HG02870 (cell line): ENCODE data around the gene STX18.

ENCODE experiments used
- ATAC-seq: cut with Tn5 transposase; IDR thresholded peaks from one replicate; pipeline ENCODE4 v1.9.1; 2021; ENCODE audit warnings: mild to moderate bottlenecking, moderate library complexity; ENCODE audit not compliant: unreplicated experiment

STX18 gene

GRCh38 chr4:4443821-4444220 is 98.0 kb downstream of the STX18 start:
- ATAC-seq: no peak

GRCh38 chr4:4440333-4441061 is 101.4 kb downstream of the STX18 start:
- ATAC-seq: no peak

GRCh38 chr4:4439782-4440181 is 102.1 kb downstream of the STX18 start:
- no peak for ATAC-seq

DNA sequence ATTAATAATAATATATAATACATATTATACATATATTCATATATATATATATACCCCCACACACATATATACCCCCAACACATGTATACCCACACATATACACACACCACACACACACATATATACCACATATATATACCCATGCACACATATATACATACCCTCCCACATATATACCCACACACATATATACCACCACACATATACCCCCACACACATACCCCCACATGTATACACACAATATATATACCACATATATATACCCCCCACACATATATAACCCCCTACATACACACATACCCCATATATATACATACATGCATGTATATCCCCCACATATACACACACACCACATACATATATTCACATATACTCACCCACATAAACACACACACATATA is 103.0 kb downstream of the STX18 start:
- ATAC-seq: no peak

- ATAC-seq: no peak
These were observed 103.9 kb downstream of the STX18 start for GRCh38 chr4:4437798-4438470.

- ATAC-seq: no peak
These were observed 105.5 kb downstream of the STX18 start for GRCh38 chr4:4436244-4436823.

DNA sequence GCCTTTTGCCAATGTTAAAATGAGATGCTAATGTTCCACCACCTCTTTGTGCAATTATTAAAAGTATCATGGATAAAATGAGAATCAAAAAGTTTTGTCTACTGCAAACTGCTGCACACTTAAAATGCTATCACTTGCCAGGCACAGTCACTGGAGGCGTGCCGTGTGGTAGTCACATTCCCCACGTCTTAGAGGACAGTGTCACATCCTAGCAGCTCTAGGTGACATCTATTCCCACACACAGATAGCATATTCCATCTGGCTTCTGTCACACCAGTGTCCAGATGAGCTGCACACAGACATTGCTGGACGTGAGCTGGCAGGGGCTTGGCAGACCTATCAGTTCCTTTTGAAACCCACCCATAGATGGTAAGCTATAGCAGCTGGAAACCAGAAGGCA is 107.9 kb downstream of the STX18 start:
- no peak for ATAC-seq

DNA sequence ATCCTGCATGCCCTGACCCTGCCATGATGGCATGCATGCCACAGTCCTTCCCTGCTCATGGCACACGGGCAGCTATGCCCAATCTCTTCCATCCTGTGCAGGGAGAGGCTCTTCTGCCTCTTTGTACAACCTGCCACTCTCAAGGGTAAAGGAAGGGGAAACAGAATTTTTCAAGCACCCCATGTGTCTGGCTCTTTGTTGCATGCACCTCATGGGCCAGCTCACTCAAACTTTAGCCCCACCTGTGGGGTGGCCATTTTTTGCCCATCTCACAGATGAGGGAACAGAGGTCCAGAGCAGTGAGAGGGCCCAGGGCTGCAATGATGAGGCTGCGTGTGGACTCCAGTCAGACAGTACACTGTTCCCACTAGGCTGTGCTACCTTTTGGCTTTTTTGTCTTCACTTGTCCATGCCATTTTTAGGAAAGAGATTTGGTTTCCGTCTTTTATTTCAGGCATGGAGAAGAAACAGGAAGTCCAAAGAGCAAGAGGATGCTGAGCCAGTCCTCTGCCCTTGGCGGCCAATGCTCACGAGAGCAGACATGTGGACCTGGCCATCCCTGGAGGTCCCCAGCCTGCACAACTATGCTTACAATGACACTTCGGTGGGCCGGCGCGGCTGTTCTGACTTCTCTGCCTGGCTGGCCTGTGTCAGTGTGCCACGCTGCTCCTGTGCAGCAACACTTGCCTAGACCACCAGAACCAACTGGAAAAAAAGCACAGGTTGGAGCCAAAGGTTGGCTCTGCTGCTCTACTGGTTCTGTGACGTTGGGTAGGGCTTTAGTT is 109.3 kb downstream of the STX18 start:
- no peak for ATAC-seq

GRCh38 chr4:4430492-4431195 is 111.2 kb downstream of the STX18 start:
- peak; percentile 89 for ATAC-seq

- no peak for ATAC-seq
These were observed 112.6 kb downstream of the STX18 start for GRCh38 chr4:4428966-4429875.

DNA sequence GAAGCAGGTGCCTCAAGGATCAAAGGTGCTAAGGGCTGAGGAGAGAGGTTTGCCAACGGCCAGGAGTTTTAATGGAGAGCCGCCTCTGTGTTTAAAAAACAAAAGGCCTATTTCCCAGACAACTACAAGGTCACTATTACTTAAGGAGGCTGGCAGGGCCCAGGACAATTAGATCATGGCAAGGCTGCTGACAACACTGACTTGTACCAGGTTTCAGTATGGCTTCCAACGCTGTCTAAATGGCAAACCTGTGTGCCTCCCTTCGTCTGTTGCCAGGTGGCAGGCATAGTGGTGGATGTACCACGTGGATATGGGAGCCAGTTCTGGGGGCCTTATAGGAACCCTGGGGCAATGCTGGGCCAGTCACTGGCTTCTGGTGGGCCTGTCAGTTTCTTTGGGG is 114.0 kb downstream of the STX18 start:
- no peak for ATAC-seq

DNA sequence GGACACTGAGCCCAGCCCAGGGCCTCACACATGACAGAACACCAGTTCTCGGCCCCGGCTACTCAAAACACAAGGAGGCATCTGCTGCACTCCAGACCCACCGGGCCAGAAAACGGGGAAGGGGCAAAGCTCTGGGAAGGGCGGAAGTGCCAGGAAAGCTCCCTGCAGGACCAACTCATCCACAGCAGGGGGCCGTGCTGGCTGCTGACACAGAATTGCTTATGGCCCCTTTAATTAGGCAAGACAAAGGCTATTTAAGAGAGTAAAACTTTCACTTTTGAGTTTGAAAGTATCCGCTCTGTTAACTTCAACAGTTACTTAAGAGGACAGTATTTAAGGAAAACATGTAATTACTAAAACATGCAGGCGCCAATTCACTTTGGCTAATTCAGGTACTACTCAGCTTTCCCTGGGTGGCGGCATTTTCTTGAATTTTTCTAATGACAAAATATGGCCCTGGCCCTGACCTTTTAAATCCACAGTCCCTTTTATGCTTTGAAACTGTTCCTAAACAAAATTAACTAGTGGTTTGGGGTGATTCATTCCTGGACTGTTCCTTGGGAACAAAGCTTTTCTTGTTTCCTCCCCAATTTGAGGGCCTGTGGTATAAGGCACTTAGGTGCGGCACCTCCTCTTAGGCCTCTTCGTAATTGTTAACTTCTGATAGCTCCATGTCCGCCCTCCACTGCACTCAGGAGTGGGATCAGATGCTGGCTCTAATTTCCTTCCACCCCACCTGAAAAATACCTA is 114.6 kb downstream of the STX18 start:
- ATAC-seq: no peak

- no peak for ATAC-seq
These were observed 115.2 kb downstream of the STX18 start for GRCh38 chr4:4426511-4427120.

DNA sequence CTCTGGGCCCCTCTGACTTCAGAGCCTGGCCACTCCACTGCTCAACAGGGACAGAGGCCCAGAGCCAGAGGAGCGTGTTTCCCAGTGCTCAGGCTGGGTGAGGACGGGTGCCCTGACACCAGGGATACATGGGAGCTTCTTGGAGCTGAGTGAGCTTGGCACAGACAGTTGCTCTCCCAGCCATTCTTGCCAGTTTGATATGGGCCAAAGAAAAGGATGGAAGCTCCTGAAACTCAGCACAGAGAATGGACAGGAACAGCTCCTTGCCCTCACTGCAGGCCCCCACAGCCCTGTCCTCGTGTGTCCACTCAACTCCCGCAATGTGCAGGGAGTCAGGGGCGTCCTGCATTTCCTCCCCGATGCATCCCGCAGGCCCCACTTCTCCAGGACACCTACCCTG is 116.2 kb downstream of the STX18 start:
- no peak for ATAC-seq

DNA sequence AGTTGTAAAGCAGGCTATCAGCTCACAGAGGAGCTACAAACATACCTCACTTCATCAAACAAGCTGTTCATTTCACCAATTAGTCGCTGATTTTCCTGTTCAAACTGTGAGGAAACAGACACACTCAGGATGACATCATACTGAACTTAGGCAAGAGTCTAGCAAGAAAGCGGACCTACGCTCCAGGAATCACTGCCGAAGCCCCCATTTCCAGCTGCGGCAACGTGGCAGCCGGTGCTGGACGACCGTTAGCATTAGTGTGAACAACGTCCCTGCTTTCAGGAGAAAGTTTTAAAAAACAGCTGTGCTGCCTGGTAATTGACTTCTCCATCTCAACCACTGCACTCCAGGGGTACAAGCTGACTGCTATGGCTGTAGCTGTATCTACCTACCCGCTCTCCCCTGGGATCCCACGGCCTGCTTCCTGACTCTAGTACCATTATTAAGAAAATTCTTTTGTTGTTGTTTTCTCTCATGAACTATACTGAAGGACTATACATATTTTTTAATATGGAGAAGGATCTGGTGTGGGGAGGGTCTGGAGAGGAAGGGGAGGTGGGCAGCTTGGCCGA is 116.6 kb downstream of the STX18 start:
- ATAC-seq: no peak

- no peak for ATAC-seq
These were observed 117.2 kb downstream of the STX18 start for GRCh38 chr4:4424499-4425115.

GRCh38 chr4:4423706-4424498 is 117.9 kb downstream of the STX18 start:
- no peak for ATAC-seq
